22Rv1 (cell line): ENCODE measurements around the gene COL4A1.

Experiments used
- CTCF ChIP-seq: fragments of 450-650 bp; IDR thresholded peaks from 2 replicates; pipeline ENCODE4 v1.5.1; 2017; ENCODE audit warnings: mild to moderate bottlenecking
- ZFX ChIP-seq: fragments of 450-650 bp; IDR thresholded peaks from 2 replicates; pipeline ENCODE4 v1.6.1; 2017; ENCODE audit warnings: antibody characterized with exemption, borderline replicate concordance

DNA sequence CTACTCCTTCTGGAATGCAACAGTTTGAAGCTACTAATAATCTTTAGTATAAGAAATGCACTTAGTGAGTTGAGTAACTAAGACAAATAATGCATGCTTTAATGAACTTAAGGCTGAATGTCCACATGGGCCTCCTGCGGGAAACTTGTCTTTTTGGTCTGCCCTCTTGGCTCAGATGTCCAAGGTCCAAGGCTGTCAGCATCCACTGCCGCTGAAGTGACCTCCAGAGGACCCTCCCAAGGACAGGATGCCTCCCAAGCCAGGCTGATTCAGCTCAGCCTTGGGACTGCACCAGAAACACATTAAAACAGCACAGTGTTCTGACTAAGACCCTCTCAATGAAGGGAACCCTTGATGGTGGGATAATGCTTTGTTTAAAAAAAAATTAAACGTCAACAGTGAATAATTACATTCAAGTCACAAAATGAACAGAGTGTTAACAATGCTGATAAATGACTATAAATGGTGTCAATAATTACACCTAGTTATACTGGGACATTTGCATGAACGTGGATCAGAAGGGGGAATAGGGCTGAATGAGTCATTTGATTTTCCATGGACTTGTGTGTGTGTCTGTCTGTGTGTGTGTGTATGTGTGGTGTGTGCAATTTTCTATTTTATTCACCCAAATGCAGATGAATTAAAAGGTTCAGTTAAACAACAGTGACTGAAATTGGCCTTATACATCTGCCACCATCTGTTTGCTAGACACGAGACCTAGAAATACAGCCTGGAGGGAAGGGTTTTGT lies 150.5 kb downstream of the COL4A1 start:
- no peak for TF ChIP-seq CTCF
- TF ChIP-seq ZFX, result no peak
